Astrocyte of the cerebellum (primary cell): ENCODE measurements around the gene CCDC68.
"Not testable (repeated sequence)": the region's sequence is repeated elsewhere in the genome, so short reads cannot be mapped to it uniquely, and the experiment has no call there.

ENCODE experiments used
- DNase-seq: peaks from one replicate; pipeline ENCODE4 v3.0.0-alpha.2; 2011; ENCODE audit warnings: low read depth
- H3K4me3 ChIP-seq: 2 replicates; pipeline ENCODE4 v1.5.1; 2011; ENCODE audit warnings: mild to moderate bottlenecking, low read depth, low read length, moderate library complexity
- in situ Hi-C: cut with HindIII; loops from 2 replicates; pipeline ENCODE4 v1.10.0; 2017; ENCODE audit warnings: low sequenced_read_pairs
- TF ChIP-seq, protein P1 (sequence below): IDR thresholded peaks from 2 replicates; pipeline ENCODE4 v1.5.1; 2012; ENCODE audit warnings: low read length, low read depth, moderate library complexity, mild to moderate bottlenecking; ENCODE audit errors: missing control alignments

Gene CCDC68

DNA sequence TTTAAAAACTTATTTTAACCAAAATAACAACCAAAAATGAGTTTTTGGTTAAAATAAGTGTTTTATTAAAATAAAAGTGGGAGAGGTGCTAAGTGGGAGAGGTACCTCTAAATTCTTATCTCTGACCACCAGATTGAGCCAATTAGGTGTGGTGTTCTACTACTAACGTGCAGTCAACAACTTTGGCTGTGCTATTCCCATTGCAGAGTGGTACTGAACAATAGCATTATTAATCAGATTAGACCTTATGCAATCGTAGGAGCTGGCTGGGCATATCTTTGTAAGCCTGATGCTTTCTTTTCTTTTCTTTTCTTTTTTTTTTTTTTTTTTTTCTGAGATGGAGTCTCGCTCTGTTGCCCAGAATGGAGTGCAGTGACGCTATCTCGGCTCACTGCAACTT lies 92.1 kb downstream of the CCDC68 start:
- in situ Hi-C loops, result no loop called here
- DNase-seq, result no peak
- H3K4me3 ChIP-seq, result no peak overlapping the region
- TF ChIP-seq, protein P1, sequence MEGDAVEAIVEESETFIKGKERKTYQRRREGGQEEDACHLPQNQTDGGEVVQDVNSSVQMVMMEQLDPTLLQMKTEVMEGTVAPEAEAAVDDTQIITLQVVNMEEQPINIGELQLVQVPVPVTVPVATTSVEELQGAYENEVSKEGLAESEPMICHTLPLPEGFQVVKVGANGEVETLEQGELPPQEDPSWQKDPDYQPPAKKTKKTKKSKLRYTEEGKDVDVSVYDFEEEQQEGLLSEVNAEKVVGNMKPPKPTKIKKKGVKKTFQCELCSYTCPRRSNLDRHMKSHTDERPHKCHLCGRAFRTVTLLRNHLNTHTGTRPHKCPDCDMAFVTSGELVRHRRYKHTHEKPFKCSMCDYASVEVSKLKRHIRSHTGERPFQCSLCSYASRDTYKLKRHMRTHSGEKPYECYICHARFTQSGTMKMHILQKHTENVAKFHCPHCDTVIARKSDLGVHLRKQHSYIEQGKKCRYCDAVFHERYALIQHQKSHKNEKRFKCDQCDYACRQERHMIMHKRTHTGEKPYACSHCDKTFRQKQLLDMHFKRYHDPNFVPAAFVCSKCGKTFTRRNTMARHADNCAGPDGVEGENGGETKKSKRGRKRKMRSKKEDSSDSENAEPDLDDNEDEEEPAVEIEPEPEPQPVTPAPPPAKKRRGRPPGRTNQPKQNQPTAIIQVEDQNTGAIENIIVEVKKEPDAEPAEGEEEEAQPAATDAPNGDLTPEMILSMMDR, result no peak

DNA sequence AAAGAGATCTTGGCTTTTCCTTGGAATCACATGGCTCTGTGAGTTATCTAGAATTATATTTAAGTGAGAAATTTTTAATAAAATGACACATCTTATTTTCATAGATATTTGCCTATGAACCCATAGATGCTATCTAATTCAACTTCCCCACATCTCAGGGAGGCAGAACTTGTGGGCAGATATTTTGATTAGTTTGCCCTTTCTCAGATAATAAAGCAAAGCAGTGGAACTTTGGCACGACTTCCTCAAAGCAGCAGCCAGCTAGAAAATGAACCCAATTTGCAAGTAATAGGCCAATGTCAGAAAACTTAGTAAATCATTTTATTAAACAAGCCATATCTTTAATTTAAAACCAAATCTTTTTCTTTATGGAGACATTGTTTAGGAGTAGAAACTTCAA lies 98.3 kb downstream of the CCDC68 start:
- DNase-seq, result no peak
- TF ChIP-seq, protein P1, result no peak
- no peak overlapping the region for H3K4me3 ChIP-seq
- in situ Hi-C loops, result no loop called here

- H3K4me3 ChIP-seq, result no peak overlapping the region
- no peak for DNase-seq
- TF ChIP-seq, protein P1, result no peak
- in situ Hi-C loops, result no loop called here
Observed at GRCh38 chr18:54859667-54860421, 99.4 kb downstream of the CCDC68 start.

- TF ChIP-seq, protein P1, result no peak
- DNase-seq, result no peak
- H3K4me3 ChIP-seq, result no peak overlapping the region
- in situ Hi-C loops, result no loop called here
Observed at GRCh38 chr18:54857499-54857898, 101.8 kb downstream of the CCDC68 start.

- in situ Hi-C loops, result no loop called here
- TF ChIP-seq, protein P1, result no peak
- H3K4me3 ChIP-seq, result no peak overlapping the region
- DNase-seq, result no peak
Observed at GRCh38 chr18:54856105-54856646, 103.1 kb downstream of the CCDC68 start.

DNA sequence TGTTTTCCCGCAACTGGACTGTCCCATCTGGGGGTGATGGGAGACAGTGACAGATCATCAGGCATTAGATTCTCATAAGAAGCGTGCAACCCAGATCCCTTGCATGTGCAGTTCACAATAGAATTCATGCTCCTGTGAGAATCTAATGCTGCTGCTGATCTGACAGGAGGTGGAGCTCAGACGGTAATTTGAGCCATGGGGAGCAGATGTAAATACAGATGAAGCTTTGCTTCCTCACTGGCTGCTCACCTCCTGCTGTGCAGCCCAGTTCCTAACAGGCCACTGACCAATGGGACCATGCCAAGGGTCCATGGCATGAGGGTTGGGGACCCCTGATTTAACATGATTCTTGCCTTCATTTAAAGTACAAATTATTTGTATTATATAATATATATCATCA lies 104.2 kb downstream of the CCDC68 start:
- DNase-seq, in situ Hi-C loops, H3K4me3 ChIP-seq: not testable (repeated sequence)
